PFSK-1 (cell line): Measurements from ENCODE around the gene CCN6.

Experiments used
- FOXP2 ChIP-seq: optimal IDR thresholded peaks from 2 replicates; pipeline ENCODE3; 2011; ENCODE audit warnings: borderline replicate concordance, control low read depth, inconsistent platforms; ENCODE audit not compliant: insufficient read depth; ENCODE audit errors: extremely low read length, extremely low read depth
- POLR2AphosphoS5 ChIP-seq: IDR thresholded peaks from 2 replicates; pipeline ENCODE4 v1.6.1; 2012; ENCODE audit warnings: low read depth, mild to moderate bottlenecking, control low read depth, low read length, moderate library complexity
- SIN3A ChIP-seq: IDR thresholded peaks from 2 replicates; pipeline ENCODE4 v1.6.1; 2012; ENCODE audit warnings: mild to moderate bottlenecking, low read length, moderate library complexity, borderline replicate concordance; ENCODE audit not compliant: insufficient read depth
- TAF1 ChIP-seq: IDR thresholded peaks from 2 replicates; pipeline ENCODE4 v1.6.1; 2012; ENCODE audit warnings: low read length, control low read depth, borderline replicate concordance; ENCODE audit not compliant: insufficient read depth
- TF ChIP-seq, protein P1 (sequence below), 2 experiments: IDR thresholded peaks; 2 replicates each; pipeline versions ENCODE4 v1.6.1 to v1.8.0; 2011 to 2012; ENCODE audit warnings: low read depth in 2 of 2, low read length in 2 of 2, control low read depth in 1 of 2, inconsistent platforms in 1 of 2, mild to moderate bottlenecking in 1 of 2, moderate library complexity in 1 of 2; ENCODE audit not compliant: insufficient read depth in 1 of 2

CCN6 gene

DNA sequence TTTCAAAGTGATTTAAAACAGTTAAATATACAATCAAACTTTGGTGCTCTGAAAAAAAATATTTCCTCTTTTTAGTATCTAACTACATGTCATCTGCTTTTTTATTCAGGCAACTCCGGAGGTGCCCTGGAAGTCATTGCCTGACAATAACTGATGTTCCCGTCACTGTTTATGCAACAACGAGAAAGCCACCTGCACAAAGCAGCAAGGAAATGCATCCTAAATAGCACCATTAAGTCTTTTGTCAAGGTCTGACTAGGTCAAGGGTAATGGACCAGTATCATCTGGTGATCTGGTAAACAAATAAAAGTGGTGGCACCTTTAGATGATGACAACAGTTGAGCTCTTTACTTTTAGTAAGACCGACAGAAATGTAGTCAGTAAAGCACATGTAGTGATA is 46.7 kb downstream of the CCN6 start:
- TF ChIP-seq POLR2AphosphoS5, result no peak
- no peak for TF ChIP-seq TAF1
- no peak for TF ChIP-seq FOXP2
- TF ChIP-seq SIN3A, result no peak
- TF ChIP-seq, protein P1, sequence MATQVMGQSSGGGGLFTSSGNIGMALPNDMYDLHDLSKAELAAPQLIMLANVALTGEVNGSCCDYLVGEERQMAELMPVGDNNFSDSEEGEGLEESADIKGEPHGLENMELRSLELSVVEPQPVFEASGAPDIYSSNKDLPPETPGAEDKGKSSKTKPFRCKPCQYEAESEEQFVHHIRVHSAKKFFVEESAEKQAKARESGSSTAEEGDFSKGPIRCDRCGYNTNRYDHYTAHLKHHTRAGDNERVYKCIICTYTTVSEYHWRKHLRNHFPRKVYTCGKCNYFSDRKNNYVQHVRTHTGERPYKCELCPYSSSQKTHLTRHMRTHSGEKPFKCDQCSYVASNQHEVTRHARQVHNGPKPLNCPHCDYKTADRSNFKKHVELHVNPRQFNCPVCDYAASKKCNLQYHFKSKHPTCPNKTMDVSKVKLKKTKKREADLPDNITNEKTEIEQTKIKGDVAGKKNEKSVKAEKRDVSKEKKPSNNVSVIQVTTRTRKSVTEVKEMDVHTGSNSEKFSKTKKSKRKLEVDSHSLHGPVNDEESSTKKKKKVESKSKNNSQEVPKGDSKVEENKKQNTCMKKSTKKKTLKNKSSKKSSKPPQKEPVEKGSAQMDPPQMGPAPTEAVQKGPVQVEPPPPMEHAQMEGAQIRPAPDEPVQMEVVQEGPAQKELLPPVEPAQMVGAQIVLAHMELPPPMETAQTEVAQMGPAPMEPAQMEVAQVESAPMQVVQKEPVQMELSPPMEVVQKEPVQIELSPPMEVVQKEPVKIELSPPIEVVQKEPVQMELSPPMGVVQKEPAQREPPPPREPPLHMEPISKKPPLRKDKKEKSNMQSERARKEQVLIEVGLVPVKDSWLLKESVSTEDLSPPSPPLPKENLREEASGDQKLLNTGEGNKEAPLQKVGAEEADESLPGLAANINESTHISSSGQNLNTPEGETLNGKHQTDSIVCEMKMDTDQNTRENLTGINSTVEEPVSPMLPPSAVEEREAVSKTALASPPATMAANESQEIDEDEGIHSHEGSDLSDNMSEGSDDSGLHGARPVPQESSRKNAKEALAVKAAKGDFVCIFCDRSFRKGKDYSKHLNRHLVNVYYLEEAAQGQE (IDR thresholded peaks at IDR 0.05; ENCODE audit: insufficient read depth in 1 of 2, low read depth in 2 of 2, low read length in 2 of 2), result no peak

DNA sequence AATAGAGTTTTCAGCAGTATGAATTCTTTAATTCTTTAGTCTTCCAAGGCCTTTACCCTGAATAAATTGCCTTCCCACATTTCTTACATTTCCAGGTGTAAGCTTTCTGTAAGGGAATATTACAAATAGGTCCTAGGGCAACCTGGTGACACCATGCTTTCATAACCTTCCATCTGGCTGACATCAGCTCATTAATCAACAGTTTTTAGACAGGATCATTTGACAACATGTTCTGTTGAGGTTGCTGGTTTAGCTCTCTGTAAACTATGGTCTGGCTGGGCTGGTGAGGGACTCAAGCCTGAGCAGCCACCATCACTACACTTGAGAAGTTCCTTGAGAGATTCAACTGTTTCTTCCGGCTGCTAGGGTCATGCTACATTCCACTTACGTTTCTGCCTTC is 52.7 kb downstream of the CCN6 start:
- TF ChIP-seq FOXP2 (no peak), POLR2AphosphoS5 (no peak), SIN3A (no peak), TAF1 (no peak)
- TF ChIP-seq, protein P1 (IDR thresholded peaks at IDR 0.05; ENCODE audit: insufficient read depth in 1 of 2, low read depth in 2 of 2, low read length in 2 of 2), result no peak

DNA sequence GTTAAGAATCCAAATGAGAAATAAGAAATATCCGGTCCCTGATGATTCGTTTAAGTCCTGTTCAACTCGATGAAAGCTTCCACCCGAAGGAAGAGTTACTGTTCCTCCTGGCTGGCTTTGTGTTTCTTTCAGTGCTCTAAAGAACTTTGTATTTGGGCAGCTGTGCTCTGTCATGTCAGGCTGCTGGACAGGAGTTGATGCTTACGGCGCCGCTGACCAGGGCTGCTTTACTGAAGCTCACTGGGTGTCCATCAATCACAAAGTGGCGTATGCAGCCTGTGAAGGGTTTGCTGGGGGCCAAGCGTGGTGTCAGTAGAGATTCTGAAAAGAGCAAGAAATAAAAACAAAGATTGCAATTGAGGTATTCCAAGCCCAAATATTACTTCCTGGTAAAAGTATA is 55.4 kb downstream of the CCN6 start:
- TF ChIP-seq SIN3A (no peak), TAF1 (no peak), FOXP2 (no peak), POLR2AphosphoS5 (no peak)
- TF ChIP-seq, protein P1 (IDR thresholded peaks at IDR 0.05; ENCODE audit: insufficient read depth in 1 of 2, low read depth in 2 of 2, low read length in 2 of 2), result no peak

DNA sequence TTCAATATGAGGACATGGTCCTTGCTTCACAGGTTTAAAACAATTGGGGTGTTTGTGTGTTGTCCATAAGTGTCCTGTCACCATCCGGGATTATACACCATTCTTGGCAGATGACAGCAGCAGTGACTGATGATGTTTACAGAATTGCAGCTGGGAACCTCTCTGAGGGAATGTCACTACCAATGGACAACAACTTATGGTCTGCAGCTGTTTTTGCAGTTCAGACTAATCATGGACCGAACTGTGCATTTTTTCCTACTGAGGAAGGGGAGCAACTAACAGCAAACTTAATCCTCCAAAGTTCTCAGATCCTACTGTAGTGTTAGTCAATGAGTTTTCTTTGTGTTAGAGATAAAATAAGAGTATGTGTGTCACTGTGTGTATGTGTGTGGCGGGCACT is 59.5 kb downstream of the CCN6 start:
- TF ChIP-seq FOXP2 (no peak), POLR2AphosphoS5 (no peak)

DNA sequence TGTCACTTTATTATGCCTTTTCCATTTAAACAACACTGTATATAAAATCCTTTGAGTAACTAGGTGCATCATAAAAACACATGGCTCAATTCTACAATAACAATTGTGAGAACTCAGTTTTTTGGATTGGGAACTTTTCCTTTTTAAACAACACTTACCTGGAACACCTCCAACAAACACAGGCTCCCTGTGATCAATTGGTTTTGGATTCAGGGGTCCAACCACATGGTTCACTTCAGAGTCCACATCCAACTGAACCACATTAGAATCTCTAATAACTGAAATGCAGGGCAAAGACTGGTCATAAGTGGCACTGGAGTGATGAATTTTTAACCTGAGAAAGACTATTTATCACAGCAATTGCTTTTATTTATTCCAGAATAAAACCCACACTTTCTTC is 60.0 kb downstream of the CCN6 start:
- no peak for TF ChIP-seq SIN3A
- TF ChIP-seq POLR2AphosphoS5, result no peak
- TF ChIP-seq FOXP2, result no peak
- no peak for TF ChIP-seq TAF1
- TF ChIP-seq, protein P1 (IDR thresholded peaks at IDR 0.05; ENCODE audit: insufficient read depth in 1 of 2, low read depth in 2 of 2, low read length in 2 of 2), result no peak
